K562 (cell line): Measurements from ENCODE around the gene NFATC2. TPM values are rescaled to one million over a fixed set of nuclear protein-coding genes. Genes with fewer than 3 reads are reported as not detected.

Experiments used
- polyA plus RNA-seq, 8 experiments: library from polyadenylated mRNA; depleted of rRNA in 4 of 8; stranded (reverse) in 5 of 8; unstranded in 3 of 8; fragments of >200 nt; fragmentation: Nextera tagmentation in 2 of 8; fragmentation: Illumina TruSeq in 1 of 8; extraction: Ambion mirVana in 2 of 8; extraction: Trizol in 1 of 8; gene quantifications; 2 replicates each; pipeline versions ENCODE4 v1.2.1 to v1.2.3, GENCODE V29; 2011 to 2014; ENCODE audit warnings: inconsistent platforms in 1 of 8, missing spikeins in 1 of 8
- total RNA-seq, 7 experiments: library from RNA; depleted of rRNA in 6 of 7; stranded (reverse); fragments of >200 nt in 6 of 7; fragmentation: Illumina TruSeq in 2 of 7; extraction: Trizol in 2 of 7; gene quantifications; 2 replicates each; pipeline versions ENCODE4 v1.2.1 to v1.2.3, GENCODE V29; 2011 to 2021; ENCODE audit warnings: low replicate concordance in 1 of 7
- TF ChIP-seq, protein P1 (sequence below), 2 experiments: fragments of 450-650 bp; IDR thresholded peaks; 2 replicates each; pipeline ENCODE4 v1.6.1; 2016; ENCODE audit warnings: mild to moderate bottlenecking in 2 of 2, borderline replicate concordance in 1 of 2, low read depth in 1 of 2, moderate library complexity in 1 of 2

NFATC2 gene
- total and polyA plus RNA-seq, 9 of the 15 experiments (the other 6 are each of a cell fraction or from before 2014, with no cell fraction given), result 1.9 to 11.2 (median 3.0) TPM

DNA sequence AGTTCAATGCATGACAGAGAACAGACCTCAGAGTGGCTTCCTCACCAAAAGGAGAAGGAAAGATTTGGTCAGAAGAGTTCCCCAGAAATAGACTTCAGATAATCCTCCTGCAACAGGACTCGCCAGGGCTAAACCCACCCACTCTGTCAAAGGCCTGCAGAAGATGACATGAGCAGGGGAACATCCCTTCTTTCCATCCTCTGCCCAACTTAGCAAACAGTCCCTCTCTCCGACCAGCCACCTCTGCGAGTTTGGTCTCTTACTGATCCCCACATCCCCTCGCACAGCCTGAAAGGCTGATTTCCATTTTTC is 7.5 kb downstream of the NFATC2 start (continued):
- TF ChIP-seq, protein P1, sequence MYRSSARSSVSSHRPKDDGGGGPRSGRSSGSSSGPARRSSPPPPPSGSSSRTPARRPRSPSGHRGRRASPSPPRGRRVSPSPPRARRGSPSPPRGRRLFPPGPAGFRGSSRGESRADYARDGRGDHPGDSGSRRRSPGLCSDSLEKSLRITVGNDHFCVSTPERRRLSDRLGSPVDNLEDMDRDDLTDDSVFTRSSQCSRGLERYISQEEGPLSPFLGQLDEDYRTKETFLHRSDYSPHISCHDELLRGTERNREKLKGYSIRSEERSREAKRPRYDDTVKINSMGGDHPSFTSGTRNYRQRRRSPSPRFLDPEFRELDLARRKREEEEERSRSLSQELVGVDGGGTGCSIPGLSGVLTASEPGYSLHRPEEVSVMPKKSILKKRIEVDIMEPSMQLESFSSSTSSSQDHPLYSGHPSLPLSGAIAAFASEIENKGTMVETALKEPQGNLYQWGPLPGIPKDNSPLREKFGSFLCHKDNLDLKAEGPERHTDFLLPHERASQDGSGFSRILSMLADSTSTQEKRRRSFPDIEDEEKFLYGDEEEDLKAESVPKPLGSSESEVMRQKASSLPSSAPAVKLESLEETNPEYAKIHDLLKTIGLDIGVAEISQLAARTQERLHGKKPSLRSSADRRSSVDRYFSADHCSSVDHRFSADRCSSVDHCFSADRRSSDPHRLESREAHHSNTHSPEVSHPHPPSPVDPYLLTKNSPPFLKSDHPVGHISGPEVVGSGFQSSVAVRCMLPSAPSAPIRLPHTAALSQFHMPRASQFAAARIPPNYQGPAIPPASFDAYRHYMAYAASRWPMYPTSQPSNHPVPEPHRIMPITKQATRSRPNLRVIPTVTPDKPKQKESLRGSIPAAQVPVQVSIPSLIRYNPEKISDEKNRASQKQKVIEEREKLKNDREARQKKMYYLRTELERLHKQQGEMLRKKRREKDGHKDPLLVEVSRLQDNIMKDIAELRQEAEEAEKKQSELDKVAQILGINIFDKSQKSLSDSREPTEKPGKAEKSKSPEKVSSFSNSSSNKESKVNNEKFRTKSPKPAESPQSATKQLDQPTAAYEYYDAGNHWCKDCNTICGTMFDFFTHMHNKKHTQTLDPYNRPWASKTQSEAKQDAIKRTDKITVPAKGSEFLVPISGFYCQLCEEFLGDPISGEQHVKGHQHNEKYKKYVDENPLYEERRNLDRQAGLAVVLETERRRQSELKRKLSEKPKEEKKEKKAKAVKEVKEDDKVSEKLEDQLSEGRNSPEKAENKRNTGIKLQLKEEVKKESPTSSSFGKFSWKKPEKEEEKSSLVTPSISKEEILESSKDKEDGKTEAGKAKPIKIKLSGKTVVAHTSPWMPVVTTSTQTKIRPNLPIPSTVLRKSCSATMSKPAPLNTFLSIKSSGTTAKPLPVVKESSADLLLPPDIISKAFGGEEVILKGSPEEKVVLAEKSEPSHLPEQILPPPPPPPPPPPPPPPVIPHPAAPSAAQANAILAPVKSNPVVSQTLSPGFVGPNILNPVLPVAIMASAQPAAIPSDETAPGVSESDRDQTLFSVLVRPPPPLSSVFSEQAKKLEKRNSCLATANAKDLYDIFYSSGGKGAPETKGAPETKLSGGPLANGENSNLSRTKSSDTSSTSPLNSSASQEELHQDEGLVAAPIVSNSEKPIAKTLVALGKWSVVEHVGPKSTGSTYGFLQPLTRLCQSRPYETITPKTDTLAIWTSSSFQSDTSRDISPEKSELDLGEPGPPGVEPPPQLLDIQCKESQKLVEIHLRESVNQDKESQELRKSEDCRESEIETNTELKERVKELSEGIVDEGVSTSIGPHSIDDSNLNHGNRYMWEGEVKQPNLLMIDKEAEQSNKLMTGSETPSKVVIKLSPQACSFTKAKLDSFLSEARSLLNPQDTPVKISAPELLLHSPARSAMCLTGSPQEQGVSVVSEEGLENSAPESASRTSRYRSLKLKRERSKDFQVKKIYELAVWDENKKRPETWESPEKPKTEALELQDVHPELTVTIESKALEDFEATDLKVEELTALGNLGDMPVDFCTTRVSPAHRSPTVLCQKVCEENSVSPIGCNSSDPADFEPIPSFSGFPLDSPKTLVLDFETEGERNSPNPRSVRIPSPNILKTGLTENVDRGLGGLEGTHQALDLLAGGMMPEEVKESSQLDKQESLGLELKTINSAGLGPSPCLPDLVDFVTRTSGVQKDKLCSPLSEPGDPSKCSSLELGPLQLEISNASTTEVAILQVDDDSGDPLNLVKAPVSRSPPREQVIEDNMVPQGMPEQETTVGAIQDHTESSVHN (IDR thresholded peaks at IDR 0.05; ENCODE audit: borderline replicate concordance in 1 of 2, low read depth in 1 of 2), result no peak
